Measurements from ENCODE around the gene MARVELD3. TPM values are rescaled to one million over a fixed set of nuclear protein-coding genes. Genes with fewer than 3 reads are reported as not detected.

Gene MARVELD3
- total and polyA plus RNA-seq, 3 donors from 2014 or later, result 1.3 to 1.6 (median 1.4) TPM

DNA sequence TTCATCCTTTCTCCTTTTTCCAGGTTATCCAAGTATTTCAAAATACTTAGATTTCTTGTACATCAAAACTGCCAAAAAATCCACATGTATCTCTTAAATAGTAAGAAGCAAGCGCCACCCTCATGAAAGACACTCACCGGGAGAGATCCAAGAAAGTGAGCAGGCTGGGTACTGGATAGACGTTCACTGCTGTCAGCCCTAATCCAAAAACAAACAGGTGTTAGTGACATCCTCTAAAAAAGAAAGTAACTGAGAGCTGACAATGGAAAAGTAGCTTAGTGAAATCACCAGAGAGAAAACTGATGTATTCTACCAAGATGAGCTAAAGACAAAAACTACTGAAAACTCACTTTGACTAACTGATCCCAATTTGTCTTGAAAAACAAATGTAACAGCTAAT, 46.1 kb downstream of the MARVELD3 start:
- Histone ChIP-seq H3K27ac (no peak overlapping the region), H3K27me3 (no peaks in the 10 kb centered on the region), H3K36me3 (ENCODE audit: low read depth, missing control alignments) (no peaks in the 10 kb centered on the region), H3K4me3 (no peak overlapping the region), H3K9me3 (no peaks in the 10 kb centered on the region), H3K4me1 (no peaks in the 10 kb centered on the region)
- WGBS, 2 donors, result 85 to 93% methylated on average over 3 of the region's 3 CpGs
- no peak for DNase-seq
- TF ChIP-seq, protein P1, sequence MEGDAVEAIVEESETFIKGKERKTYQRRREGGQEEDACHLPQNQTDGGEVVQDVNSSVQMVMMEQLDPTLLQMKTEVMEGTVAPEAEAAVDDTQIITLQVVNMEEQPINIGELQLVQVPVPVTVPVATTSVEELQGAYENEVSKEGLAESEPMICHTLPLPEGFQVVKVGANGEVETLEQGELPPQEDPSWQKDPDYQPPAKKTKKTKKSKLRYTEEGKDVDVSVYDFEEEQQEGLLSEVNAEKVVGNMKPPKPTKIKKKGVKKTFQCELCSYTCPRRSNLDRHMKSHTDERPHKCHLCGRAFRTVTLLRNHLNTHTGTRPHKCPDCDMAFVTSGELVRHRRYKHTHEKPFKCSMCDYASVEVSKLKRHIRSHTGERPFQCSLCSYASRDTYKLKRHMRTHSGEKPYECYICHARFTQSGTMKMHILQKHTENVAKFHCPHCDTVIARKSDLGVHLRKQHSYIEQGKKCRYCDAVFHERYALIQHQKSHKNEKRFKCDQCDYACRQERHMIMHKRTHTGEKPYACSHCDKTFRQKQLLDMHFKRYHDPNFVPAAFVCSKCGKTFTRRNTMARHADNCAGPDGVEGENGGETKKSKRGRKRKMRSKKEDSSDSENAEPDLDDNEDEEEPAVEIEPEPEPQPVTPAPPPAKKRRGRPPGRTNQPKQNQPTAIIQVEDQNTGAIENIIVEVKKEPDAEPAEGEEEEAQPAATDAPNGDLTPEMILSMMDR (IDR thresholded peaks at IDR 0.05), result no peak
- no peak for TF ChIP-seq POLR2A (IDR thresholded peaks at IDR 0.05)
- intact Hi-C loops (cut with DNase I; ENCODE audit: low total_unique reads), result no loop called here

DNA sequence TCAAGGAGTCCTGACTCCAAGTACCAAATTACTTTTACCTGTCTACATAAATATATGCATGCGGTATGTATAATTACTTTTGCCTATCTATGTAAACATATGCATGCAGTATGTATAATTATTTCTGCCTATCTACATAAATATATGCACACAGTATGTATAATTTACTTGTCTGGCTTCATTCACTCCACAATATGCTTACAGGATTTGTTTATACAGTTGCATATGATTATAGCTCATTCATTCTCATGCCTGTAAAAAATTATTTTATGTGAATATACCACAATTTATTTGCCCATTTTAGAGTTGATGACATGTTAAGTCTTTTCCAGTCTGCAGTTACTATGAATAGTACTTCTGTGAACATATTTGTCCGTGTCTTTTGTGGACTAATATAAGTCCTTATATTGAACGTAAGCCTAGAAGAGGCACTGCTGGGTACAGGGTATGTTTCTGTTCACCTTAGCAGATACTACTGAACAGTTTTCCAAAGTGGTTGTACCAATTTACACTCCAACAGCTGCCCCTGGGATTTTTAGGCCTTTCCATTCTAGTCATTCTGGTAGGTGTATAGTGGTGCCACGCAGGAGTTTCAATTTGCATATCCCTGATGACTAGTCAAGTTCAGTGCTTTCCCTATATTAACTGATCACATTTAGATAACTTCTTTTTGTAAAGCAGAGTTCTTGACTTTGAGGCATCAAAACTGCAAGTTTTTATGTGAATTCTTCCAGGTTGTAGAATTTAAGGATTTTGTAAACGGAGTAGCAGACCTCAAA, 47.0 kb downstream of the MARVELD3 start:
- WGBS, 2 donors, result 94 to 97% methylated on average over 5 of the region's 5 CpGs
- no peaks in the 10 kb centered on the region for H3K9me3 ChIP-seq
- TF ChIP-seq POLR2A (IDR thresholded peaks at IDR 0.05), result no peak
- TF ChIP-seq, protein P1 (IDR thresholded peaks at IDR 0.05), result no peak
- H3K4me1 ChIP-seq, result no peaks in the 10 kb centered on the region
- H3K36me3 ChIP-seq (ENCODE audit: low read depth, missing control alignments), result no peaks in the 10 kb centered on the region
- intact Hi-C loops (cut with DNase I; ENCODE audit: low total_unique reads), result no loop called here
- no peaks in the 10 kb centered on the region for H3K27me3 ChIP-seq
- DNase-seq, result no peak
- H3K27ac ChIP-seq, result no peak overlapping the region
- no peak overlapping the region for H3K4me3 ChIP-seq

DNA sequence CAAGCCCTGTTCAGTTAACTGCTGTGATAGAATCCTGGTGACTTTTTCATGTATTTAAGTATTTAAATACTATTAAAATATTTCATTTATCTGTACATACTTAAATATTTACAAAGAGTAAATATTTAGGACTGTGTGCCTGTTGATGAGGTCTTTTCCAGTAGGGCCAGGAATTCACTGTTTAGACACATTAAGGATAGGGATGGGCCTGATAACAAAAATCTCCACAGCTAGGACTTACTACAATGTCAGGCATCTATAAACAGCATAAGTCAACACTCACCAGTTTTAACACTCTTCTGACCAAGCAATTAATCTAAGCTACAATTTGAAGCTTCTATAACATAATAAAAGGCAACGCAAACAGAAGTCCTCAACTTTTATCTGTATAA, 47.6 kb downstream of the MARVELD3 start:
- intact Hi-C loops (cut with DNase I; ENCODE audit: low total_unique reads), result no loop called here

DNA sequence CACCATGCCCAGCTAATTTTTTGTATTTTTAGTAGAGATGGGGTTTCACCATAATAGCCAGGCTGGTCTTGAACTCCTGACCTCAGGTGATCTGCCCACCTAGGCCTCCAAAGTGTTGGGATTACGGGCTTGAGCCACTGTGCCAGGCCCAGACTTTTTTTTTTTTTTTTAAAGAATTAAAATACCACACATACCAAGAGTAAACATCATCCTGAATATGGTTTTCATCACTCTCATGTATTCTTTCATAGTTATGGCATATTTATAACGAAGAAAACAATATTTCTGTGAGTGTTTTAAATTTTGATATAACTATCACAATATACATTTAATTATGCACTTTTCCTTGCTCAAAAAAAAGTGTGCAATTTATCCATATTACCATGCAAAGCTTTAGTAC, 48.2 kb downstream of the MARVELD3 start:
- H3K9me3 ChIP-seq, result no peaks in the 10 kb centered on the region
- H3K4me1 ChIP-seq, result no peaks in the 10 kb centered on the region
- no peaks in the 10 kb centered on the region for H3K36me3 ChIP-seq (ENCODE audit: low read depth, missing control alignments)
- no peaks in the 10 kb centered on the region for H3K27me3 ChIP-seq
- no peak for DNase-seq
- no peak overlapping the region for H3K27ac ChIP-seq
- no peak overlapping the region for H3K4me3 ChIP-seq
- intact Hi-C loops (cut with DNase I; ENCODE audit: low total_unique reads), result no loop called here
- no peak for TF ChIP-seq POLR2A (IDR thresholded peaks at IDR 0.05)
- TF ChIP-seq, protein P1 (IDR thresholded peaks at IDR 0.05), result no peak
- 92 to 98% methylated on average over 2 of the region's 2 CpGs for WGBS, 2 donors

More for the DNA sequence above, 47.6 kb downstream of the MARVELD3 start:
- Histone ChIP-seq H3K27me3 (no peaks in the 10 kb centered on the region), H3K27ac (no peak overlapping the region), H3K4me1 (no peaks in the 10 kb centered on the region), H3K9me3 (no peaks in the 10 kb centered on the region), H3K36me3 (ENCODE audit: low read depth, missing control alignments) (no peaks in the 10 kb centered on the region), H3K4me3 (no peak overlapping the region)
- WGBS, 2 donors, result 93 to 100% methylated on average over 1 of the region's 1 CpG
- TF ChIP-seq, protein P1 (IDR thresholded peaks at IDR 0.05), result no peak
- TF ChIP-seq POLR2A (IDR thresholded peaks at IDR 0.05), result no peak
- DNase-seq, result no peak

DNA sequence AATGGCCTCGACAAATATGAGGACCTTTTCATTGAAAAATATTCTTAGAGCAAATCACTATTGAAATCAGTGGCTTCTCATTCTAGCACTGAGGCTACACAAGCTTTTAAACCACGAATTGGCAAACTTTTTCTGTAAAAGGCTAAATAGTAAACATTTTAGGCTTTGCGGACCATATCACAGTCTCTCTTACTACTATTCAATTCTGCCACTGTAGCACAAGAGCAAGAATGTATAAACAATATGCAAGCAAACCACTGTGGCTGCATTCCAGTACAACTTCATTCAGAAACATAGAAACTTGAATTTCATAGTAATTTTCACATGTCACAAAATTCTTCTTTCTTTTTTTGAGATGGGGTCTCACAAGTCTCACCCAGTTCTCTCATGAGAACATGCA, 49.4 kb downstream of the MARVELD3 start:
- DNase-seq, result no peak
- intact Hi-C loops (cut with DNase I; ENCODE audit: low total_unique reads), result no loop called here
- no peaks in the 10 kb centered on the region for H3K27me3 ChIP-seq
- H3K4me1 ChIP-seq, result no peaks in the 10 kb centered on the region
- H3K36me3 ChIP-seq (ENCODE audit: low read depth, missing control alignments), result no peaks in the 10 kb centered on the region
- H3K9me3 ChIP-seq, result no peaks in the 10 kb centered on the region
- 92 to 96% methylated on average over 3 of the region's 3 CpGs for whole genome bisulfite sequencing, 2 donors
- H3K27ac ChIP-seq, result no peak overlapping the region
- H3K4me3 ChIP-seq, result no peak overlapping the region
- TF ChIP-seq, protein P1 (IDR thresholded peaks at IDR 0.05), result no peak
- no peak for TF ChIP-seq POLR2A (IDR thresholded peaks at IDR 0.05)
